Stimulated activated CD4-positive, alpha-beta T cell treated with anti-CD3 and anti-CD28 coated beads, Interleukin-12 subunit alpha, Interleukin-12 subunit beta, amount 100 ng/mL, for 48 hours (primary cell): ENCODE measurements around the gene NXNL2.
A peak's percentile ranks its signal among the peaks of the same experiment; 100 is the strongest.

Source experiments
- DNase-seq, 3 donors: peaks; one replicate each; pipeline ENCODE4 v3.0.0-alpha.2; 2020; ENCODE audit warnings: low read depth in 2 of 3, low spot score in 1 of 3

Gene NXNL2

GRCh38 chr9:88534456-88535225 is at the start of gene NXNL2:
Gene NXNL2 (plus strand): TSS chr9:88535178. CDS start chr9:88535435, 257 bp downstream.
- DNase-seq, result peak in 1 of 3 donors; percentile 16

- no peak for DNase-seq
These were observed 46.8 kb upstream of the NXNL2 start for GRCh38 chr9:88488166-88488565.

- no peak for DNase-seq
These were observed 39.8 kb upstream of the NXNL2 start for GRCh38 chr9:88494983-88495721.

- DNase-seq, result no peak
These were observed 37.8 kb upstream of the NXNL2 start for GRCh38 chr9:88497224-88497623.

- DNase-seq, result no peak
These were observed 36.1 kb upstream of the NXNL2 start for GRCh38 chr9:88498880-88499279.

GRCh38 chr9:88501086-88501485 is 33.9 kb upstream of the NXNL2 start:
- no peak for DNase-seq

GRCh38 chr9:88502552-88503034 is 32.4 kb upstream of the NXNL2 start:
- DNase-seq, result no peak

- no peak for DNase-seq
These were observed 31.7 kb upstream of the NXNL2 start for GRCh38 chr9:88503081-88503844.

GRCh38 chr9:88503845-88504764 is 30.9 kb upstream of the NXNL2 start:
- DNase-seq, result no peak

- DNase-seq, result no peak
These were observed 26.7 kb upstream of the NXNL2 start for GRCh38 chr9:88508326-88508725.

- DNase-seq, result no peak
These were observed 23.1 kb upstream of the NXNL2 start for GRCh38 chr9:88511906-88512305.

GRCh38 chr9:88514247-88514646 is 20.7 kb upstream of the NXNL2 start:
- DNase-seq, result no peak

GRCh38 chr9:88521308-88521707 is 13.7 kb upstream of the NXNL2 start:
- DNase-seq, result no peak

- no peak for DNase-seq
These were observed 12.6 kb upstream of the NXNL2 start for GRCh38 chr9:88522360-88522759.

- DNase-seq, result no peak
These were observed 11.9 kb upstream of the NXNL2 start for GRCh38 chr9:88523056-88523455.

GRCh38 chr9:88524911-88525310 is 10.1 kb upstream of the NXNL2 start:
- DNase-seq, result no peak

GRCh38 chr9:88527618-88528017 is 7.4 kb upstream of the NXNL2 start:
- no peak for DNase-seq

GRCh38 chr9:88528080-88528790 is 6.7 kb upstream of the NXNL2 start:
- DNase-seq, result no peak

- DNase-seq, result no peak
These were observed 5.5 kb upstream of the NXNL2 start for GRCh38 chr9:88529496-88529895.

GRCh38 chr9:88530051-88530450 is 4.9 kb upstream of the NXNL2 start:
- DNase-seq, result no peak
